GM12878 (cell line): ENCODE data around the gene DND1. TPM values are rescaled to one million over a fixed set of nuclear protein-coding genes. Genes with fewer than 3 reads are reported as not detected.

Source experiments
- ASH2L ChIP-seq: fragments of 300-600, 200-600 bp; sonication (generic); IDR thresholded peaks from 2 replicates; pipeline ENCODE4 v1.6.1; 2017; ENCODE audit warnings: low read depth, mild to moderate bottlenecking, borderline replicate concordance
- ATF7 ChIP-seq: fragments of 450-650 bp; IDR thresholded peaks from 2 replicates; pipeline ENCODE4 v1.6.1; 2016; ENCODE audit warnings: low read depth, mild to moderate bottlenecking
- CHD2 ChIP-seq: IDR thresholded peaks from 2 replicates; pipeline ENCODE4 v1.6.1; 2011; ENCODE audit warnings: low read depth, low read length, improper control_type of control experiment, borderline replicate concordance
- DPF2 ChIP-seq: fragments of 450-650 bp; IDR thresholded peaks from 2 replicates; pipeline ENCODE4 v1.6.1; 2017; ENCODE audit warnings: mild to moderate bottlenecking
- ETV6 ChIP-seq, 2 experiments: fragments of 450-650 bp in 1 of 2; IDR thresholded peaks in 1 of 2; conservative IDR thresholded peaks in 1 of 2; 2 replicates each; pipeline ENCODE4 v1.6.1; 2014; ENCODE audit warnings: antibody characterized with exemption in 1 of 2, borderline replicate concordance in 1 of 2, low read depth in 1 of 2, mild to moderate bottlenecking in 1 of 2, moderate library complexity in 1 of 2
- GABPA ChIP-seq: IDR thresholded peaks from 2 replicates; pipeline ENCODE4 v1.6.1; 2014; ENCODE audit warnings: antibody characterized with exemption, low read depth, mild to moderate bottlenecking, inconsistent platforms
- IRF5 ChIP-seq: fragments of 450-650 bp; IDR thresholded peaks from 2 replicates; pipeline ENCODE4 v1.6.1; 2017; ENCODE audit warnings: borderline replicate concordance
- KDM1A ChIP-seq: fragments of 200-600 bp; sonication (generic); IDR thresholded peaks from 2 replicates; pipeline ENCODE4 v1.6.1; 2016; ENCODE audit warnings: borderline replicate concordance
- KLF5 ChIP-seq: fragments of 450-650 bp; IDR thresholded peaks from 2 replicates; pipeline ENCODE4 v1.6.1; 2014; ENCODE audit warnings: mild to moderate bottlenecking; ENCODE audit not compliant: partially characterized antibody
- MYB ChIP-seq: fragments of 150-350 bp; IDR thresholded peaks from 2 replicates; pipeline ENCODE4 v1.6.1; 2014; ENCODE audit warnings: mild to moderate bottlenecking, low read depth, low read length, borderline replicate concordance
- MYC ChIP-seq: IDR thresholded peaks from 2 replicates; pipeline ENCODE4 v1.6.1; 2011; ENCODE audit warnings: mild to moderate bottlenecking, low read length, moderate library complexity, inconsistent platforms; ENCODE audit not compliant: insufficient read depth, insufficient replicate concordance, insufficient read length, severe bottlenecking
- NRF1 ChIP-seq: conservative IDR thresholded peaks from 2 replicates; pipeline ENCODE4 v1.6.1; 2011; ENCODE audit warnings: mild to moderate bottlenecking, low read depth, low read length, improper control_type of control experiment
- RAD21 ChIP-seq: IDR thresholded peaks from 2 replicates; pipeline ENCODE4 v1.6.1; 2011; ENCODE audit warnings: mild to moderate bottlenecking, low read depth, low read length, moderate library complexity; ENCODE audit not compliant: insufficient read depth
- RB1 ChIP-seq: fragments of 450-650 bp; formaldehyde crosslinking; IDR thresholded peaks from 2 replicates; pipeline ENCODE4 v1.6.1; 2017; ENCODE audit warnings: mild to moderate bottlenecking, borderline replicate concordance
- SMARCA5 ChIP-seq: fragments of 450-650 bp; IDR thresholded peaks from 2 replicates; pipeline ENCODE4 v1.6.1; 2017; ENCODE audit warnings: mild to moderate bottlenecking
- SRF ChIP-seq, 2 experiments: IDR thresholded peaks; 2 replicates each; pipeline ENCODE4 v1.6.1; 2011; ENCODE audit warnings: low read depth in 2 of 2, low read length in 2 of 2, mild to moderate bottlenecking in 1 of 2, moderate library complexity in 1 of 2
- TBL1XR1 ChIP-seq: IDR thresholded peaks from 2 replicates; pipeline ENCODE4 v1.6.1; 2012; ENCODE audit warnings: low read depth, low read length, improper control_type of control experiment
- USF2 ChIP-seq: IDR thresholded peaks from 2 replicates; pipeline ENCODE4 v1.6.1; 2011; ENCODE audit warnings: low read depth, low read length, improper control_type of control experiment, borderline replicate concordance
- ZZZ3 ChIP-seq: IDR thresholded peaks from 2 replicates; pipeline ENCODE4 v1.6.1; 2011; ENCODE audit warnings: low read depth; ENCODE audit not compliant: control insufficient read depth, insufficient read length
- polyA plus RNA-seq, 11 experiments: library from polyadenylated mRNA; depleted of rRNA in 4 of 11; unstranded in 6 of 11; stranded (reverse) in 5 of 11; fragments of >200 nt; fragmentation: Nextera tagmentation in 4 of 11; fragmentation: Illumina TruSeq in 1 of 11; extraction: Ambion mirVana in 4 of 11; extraction: Trizol in 1 of 11; gene quantifications; 1 replicate in 1 of 11; 2 replicates in 10 of 11; pipeline versions ENCODE4 v1.2.1 to v1.2.3, GENCODE V29; 2011 to 2016; ENCODE audit warnings: inconsistent platforms in 2 of 11, missing spikeins in 2 of 11, low read depth in 1 of 11
- total RNA-seq, 4 experiments: library from RNA; depleted of rRNA in 3 of 4; stranded (reverse); fragments of >200 nt in 3 of 4; fragmentation: Illumina TruSeq in 1 of 4; extraction: Trizol in 1 of 4; gene quantifications; 2 replicates each; pipeline versions ENCODE4 v1.2.1 to v1.2.3, GENCODE V29; 2013 to 2021
- TF ChIP-seq, protein P1 (sequence below): fragments of 450-650 bp; formaldehyde crosslinking; IDR thresholded peaks from 2 replicates; pipeline ENCODE4 v1.4.0; 2022; ENCODE audit warnings: mild to moderate bottlenecking, moderate library complexity
- TF ChIP-seq, protein P2 (sequence below): IDR thresholded peaks from 2 replicates; pipeline ENCODE4 v1.6.1; 2012; ENCODE audit warnings: mild to moderate bottlenecking, low read depth, low read length

The DND1 gene
- total and polyA plus RNA-seq, 10 of the 15 experiments (the other 5 are each of a cell fraction or from before 2014, with no cell fraction given): 0.15 to 2.9 (median 0.73) TPM; not detected in 2

- TF ChIP-seq SRF (IDR thresholded peaks at IDR 0.05; ENCODE audit: low read depth in 2 of 2, low read length in 2 of 2) (0 out of 4 replicates have a peak, but pooled peaks of 1 of the 2 experiments have one; percentile 77), USF2 (no peak), KLF5 (no peak), RB1 (peak; percentile 96), RAD21 (no peak), ZZZ3 (no peak), ASH2L (peak; percentile 95; the same call in 1 of the 2 replicates), TBL1XR1 (peak; percentile 98), GABPA (peak; percentile 82), NRF1 (no peak), MYB (no peak), ATF7 (peak; percentile 98), SMARCA5 (peak; percentile 87; the same call in 1 of the 2 replicates), MYC (no peak), KDM1A (no peak), DPF2 (peak; percentile 96), ETV6 (conservative IDR thresholded peaks at IDR 0.05 in 1 of 2, IDR thresholded peaks at IDR 0.05 in 1 of 2; ENCODE audit: borderline replicate concordance in 1 of 2, low read depth in 1 of 2) (peak in 1 of 2 experiments; percentile 60; a peak in 1 of 4 replicates), IRF5 (no peak), CHD2 (no peak; the same call in 1 of the 2 replicates)
- TF ChIP-seq, protein P1, sequence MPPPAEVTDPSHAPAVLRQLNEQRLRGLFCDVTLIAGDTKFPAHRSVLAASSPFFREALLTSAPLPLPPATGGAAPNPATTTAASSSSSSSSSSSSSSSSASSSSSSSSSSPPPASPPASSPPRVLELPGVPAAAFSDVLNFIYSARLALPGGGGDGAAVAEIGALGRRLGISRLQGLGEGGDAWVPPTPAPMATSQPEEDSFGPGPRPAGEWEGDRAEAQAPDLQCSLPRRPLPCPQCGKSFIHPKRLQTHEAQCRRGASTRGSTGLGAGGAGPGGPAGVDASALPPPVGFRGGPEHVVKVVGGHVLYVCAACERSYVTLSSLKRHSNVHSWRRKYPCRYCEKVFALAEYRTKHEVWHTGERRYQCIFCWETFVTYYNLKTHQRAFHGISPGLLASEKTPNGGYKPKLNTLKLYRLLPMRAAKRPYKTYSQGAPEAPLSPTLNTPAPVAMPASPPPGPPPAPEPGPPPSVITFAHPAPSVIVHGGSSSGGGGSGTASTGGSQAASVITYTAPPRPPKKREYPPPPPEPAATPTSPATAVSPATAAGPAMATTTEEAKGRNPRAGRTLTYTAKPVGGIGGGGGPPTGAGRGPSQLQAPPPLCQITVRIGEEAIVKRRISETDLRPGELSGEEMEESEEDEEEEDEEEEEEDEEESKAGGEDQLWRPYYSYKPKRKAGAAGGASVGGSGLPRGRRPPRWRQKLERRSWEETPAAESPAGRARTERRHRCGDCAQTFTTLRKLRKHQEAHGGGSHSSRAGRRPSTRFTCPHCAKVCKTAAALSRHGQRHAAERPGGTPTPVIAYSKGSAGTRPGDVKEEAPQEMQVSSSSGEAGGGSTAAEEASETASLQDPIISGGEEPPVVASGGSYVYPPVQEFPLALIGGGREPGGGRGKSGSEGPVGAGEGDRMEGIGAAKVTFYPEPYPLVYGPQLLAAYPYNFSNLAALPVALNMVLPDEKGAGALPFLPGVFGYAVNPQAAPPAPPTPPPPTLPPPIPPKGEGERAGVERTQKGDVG (CRISPR knock-in tag): no peak
- TF ChIP-seq, protein P2, sequence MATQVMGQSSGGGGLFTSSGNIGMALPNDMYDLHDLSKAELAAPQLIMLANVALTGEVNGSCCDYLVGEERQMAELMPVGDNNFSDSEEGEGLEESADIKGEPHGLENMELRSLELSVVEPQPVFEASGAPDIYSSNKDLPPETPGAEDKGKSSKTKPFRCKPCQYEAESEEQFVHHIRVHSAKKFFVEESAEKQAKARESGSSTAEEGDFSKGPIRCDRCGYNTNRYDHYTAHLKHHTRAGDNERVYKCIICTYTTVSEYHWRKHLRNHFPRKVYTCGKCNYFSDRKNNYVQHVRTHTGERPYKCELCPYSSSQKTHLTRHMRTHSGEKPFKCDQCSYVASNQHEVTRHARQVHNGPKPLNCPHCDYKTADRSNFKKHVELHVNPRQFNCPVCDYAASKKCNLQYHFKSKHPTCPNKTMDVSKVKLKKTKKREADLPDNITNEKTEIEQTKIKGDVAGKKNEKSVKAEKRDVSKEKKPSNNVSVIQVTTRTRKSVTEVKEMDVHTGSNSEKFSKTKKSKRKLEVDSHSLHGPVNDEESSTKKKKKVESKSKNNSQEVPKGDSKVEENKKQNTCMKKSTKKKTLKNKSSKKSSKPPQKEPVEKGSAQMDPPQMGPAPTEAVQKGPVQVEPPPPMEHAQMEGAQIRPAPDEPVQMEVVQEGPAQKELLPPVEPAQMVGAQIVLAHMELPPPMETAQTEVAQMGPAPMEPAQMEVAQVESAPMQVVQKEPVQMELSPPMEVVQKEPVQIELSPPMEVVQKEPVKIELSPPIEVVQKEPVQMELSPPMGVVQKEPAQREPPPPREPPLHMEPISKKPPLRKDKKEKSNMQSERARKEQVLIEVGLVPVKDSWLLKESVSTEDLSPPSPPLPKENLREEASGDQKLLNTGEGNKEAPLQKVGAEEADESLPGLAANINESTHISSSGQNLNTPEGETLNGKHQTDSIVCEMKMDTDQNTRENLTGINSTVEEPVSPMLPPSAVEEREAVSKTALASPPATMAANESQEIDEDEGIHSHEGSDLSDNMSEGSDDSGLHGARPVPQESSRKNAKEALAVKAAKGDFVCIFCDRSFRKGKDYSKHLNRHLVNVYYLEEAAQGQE: peak; percentile 92
Observed at GRCh38 chr5:140710899-140711552, 37.6 kb upstream of the DND1 start (continued).
